Fibroblast of skin of left quadriceps (primary cell): Measurements from ENCODE around the gene ASPG.

Experiments
- DNase-seq, 2 experiments: peaks; one replicate each; pipeline ENCODE4 v3.0.0-alpha.2; 2013; ENCODE audit warnings: low read depth in 2 of 2

The ASPG gene

GRCh38 chr14:104162495-104162894 lies 77.0 kb downstream of the ASPG start:
- DNase-seq: no peak

- no peak for DNase-seq
Measured at GRCh38 chr14:104163541-104163940, 78.0 kb downstream of the ASPG start.

DNA sequence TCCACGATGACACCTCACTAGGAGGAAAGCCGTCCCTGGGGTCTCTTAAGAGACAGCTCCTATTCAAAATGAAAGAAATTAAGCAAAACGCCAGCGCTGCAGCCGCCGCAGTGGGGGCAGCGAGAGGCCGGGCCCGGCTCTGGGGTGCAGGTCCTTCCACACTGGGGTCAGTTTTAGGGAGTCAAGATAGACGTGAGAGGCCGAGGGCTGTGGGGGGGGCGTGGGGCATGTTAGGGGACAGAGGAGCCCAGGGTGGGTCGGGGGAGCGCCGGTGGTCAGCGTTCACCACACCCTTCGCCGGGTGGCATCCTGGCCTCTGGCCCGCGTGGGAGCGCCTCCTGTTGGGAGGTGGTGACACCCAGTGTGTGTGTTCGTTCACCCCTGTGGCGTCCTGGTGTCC lies 78.5 kb downstream of the ASPG start:
- no peak for DNase-seq

DNA sequence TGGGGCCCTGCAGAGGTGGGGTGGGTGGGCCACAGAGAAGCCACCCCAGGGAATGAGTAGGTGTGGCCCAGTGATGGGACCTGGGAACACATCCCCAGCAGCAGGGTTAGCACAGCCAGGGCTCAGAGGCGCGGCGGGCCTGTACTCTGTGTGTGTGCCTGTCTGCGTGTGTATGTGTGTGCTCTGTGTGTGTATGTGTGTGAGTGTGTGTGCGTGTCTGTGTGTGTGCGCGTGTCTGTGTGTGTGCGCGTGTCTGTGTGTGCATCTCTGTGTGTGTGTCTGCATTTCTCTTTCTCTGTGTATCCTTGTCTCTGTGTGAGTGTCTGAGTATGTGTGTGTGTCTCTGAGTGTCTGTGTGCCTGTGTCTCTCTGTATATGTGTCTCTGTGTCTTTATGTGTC lies 79.0 kb downstream of the ASPG start:
- no peak for DNase-seq
